Heart left ventricle (tissue), 13 donors: Measurements from ENCODE around the gene SEPTIN5.

ENCODE experiments used
- POLR2A ChIP-seq, 2 donors: fragments of 450-650 bp; IDR thresholded peaks; one replicate each; pipeline ENCODE4 v1.6.1; 2017; ENCODE audit warnings: antibody characterized with exemption in 2 of 2, mild to moderate bottlenecking in 2 of 2, moderate library complexity in 2 of 2
- TF ChIP-seq, protein P1 (sequence below), 12 donors: fragments of 200-600 bp; sonication (generic) in 4 of 12; IDR thresholded peaks; one replicate each; pipeline versions ENCODE4 v1.5.0 to v1.8.0; 2018 to 2022; ENCODE audit warnings: antibody characterized with exemption in 12 of 12, mild to moderate bottlenecking in 5 of 12
- donor health status: ischemic (EF 13 %, LVEDD 7.1; RV severe dilation, severe dysfunction).
- donor health status: DM: no; HTN: yes; CAD: no.
- donor health status: DM: no; HTN: no; CAD: no.
- donor health status: ischemic (EF 25% LVEDD 6.9; RV normal size, moderate dysfunction).
- donor health status: ischemic (EF 25% LVEDD 5.7; RV mildly dilated, moderate dysfunction).
- donor health status: ischemic (EF 35%, LVEDD 5.7; RV mildly dilated, moderate dysfunction).
- donor health status: nonischemic (EF 11% LVEDD 7.7; RV severe dilation, severe dysfunction).
- donor health status: DM: yes; HTN: yes; CAD: no.
- donor health status: PGD.
- donor health status: ischemic (EF 29% LVEDD 5.4; RV normal size, mild dysfunction).
- donor health status: nonischemic (EF 23%, LVEDD 6.1; RV moderate dilation, normal function).

DNA sequence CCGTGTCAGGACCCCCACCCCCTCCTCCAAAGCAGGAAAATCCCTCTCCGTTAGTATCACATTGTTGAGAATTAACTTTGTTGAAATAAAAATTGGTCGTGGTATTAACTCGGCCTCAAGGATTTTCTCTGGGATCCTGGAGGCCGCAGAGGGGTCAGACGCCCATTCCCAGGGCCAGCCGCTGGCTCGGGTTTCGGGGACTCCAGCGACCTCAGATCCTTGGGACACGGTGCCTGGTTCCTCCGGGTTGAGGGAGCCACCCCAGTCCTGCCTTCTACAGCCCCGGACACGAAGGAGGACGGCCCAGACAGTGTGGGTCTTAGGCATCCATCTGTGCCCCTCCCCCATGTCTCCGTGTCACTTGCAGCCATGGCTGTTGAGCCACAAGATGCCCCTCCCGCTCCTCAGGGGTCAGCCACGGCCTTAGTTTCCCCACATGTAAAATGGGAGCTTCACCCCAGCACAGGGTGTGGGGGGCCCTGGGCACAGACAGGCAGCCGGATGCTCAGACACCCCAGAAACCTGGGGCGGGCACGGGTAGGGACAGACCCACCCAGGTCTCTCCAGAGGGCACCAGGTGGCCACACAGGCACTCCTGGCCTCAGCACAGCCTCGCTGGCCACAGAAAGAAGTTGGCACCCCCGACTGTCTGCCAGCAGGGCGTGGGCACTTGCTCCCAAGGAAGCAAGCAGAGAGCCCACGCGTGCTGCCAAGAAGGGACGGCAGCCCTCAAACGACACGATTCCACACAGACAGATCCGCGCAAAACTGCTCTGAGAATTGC lies 24.6 kb downstream of the SEPTIN5 start:
- TF ChIP-seq, protein P1, sequence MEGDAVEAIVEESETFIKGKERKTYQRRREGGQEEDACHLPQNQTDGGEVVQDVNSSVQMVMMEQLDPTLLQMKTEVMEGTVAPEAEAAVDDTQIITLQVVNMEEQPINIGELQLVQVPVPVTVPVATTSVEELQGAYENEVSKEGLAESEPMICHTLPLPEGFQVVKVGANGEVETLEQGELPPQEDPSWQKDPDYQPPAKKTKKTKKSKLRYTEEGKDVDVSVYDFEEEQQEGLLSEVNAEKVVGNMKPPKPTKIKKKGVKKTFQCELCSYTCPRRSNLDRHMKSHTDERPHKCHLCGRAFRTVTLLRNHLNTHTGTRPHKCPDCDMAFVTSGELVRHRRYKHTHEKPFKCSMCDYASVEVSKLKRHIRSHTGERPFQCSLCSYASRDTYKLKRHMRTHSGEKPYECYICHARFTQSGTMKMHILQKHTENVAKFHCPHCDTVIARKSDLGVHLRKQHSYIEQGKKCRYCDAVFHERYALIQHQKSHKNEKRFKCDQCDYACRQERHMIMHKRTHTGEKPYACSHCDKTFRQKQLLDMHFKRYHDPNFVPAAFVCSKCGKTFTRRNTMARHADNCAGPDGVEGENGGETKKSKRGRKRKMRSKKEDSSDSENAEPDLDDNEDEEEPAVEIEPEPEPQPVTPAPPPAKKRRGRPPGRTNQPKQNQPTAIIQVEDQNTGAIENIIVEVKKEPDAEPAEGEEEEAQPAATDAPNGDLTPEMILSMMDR (IDR thresholded peaks at IDR 0.05) = no peak
- no peak for TF ChIP-seq POLR2A (IDR thresholded peaks at IDR 0.05)
